Caki2 (cell line): ENCODE measurements around the gene PWP1. TPM values are rescaled to one million over a fixed set of nuclear protein-coding genes. Genes with fewer than 3 reads are reported as not detected.
"Not testable (repeated sequence)": the region's sequence is repeated elsewhere in the genome, so short reads cannot be mapped to it uniquely, and the experiment has no call there.

Experiments
- DNase-seq: peaks from one replicate; pipeline ENCODE4 v3.0.0-alpha.2; 2015; ENCODE audit warnings: low read depth
- in situ Hi-C: cut with HindIII; loops from 2 replicates; pipeline ENCODE4 v1.10.0; 2016; ENCODE audit warnings: low sequenced_read_pairs, low pct_unique_long_range_greater_than_20kb, mixed read lengths
- total RNA-seq: library from RNA; depleted of rRNA; stranded (reverse); fragments of >200 nt; shearing (Covaris generic); gene quantifications from 2 replicates; pipeline ENCODE4 v1.2.3, GENCODE V29; 2014; ENCODE audit warnings: low replicate concordance; rRNA removed

Gene PWP1
- total RNA-seq, 1 experiment from 2014 or later, result 10.4 TPM

GRCh38 chr12:107727327-107727726 lies 41.7 kb downstream of the PWP1 start:
- in situ Hi-C loops, DNase-seq: not testable (repeated sequence)

- in situ Hi-C loops, DNase-seq: not testable (repeated sequence)
Measured at GRCh38 chr12:107727742-107728141, 42.1 kb downstream of the PWP1 start.

GRCh38 chr12:107730618-107731341 lies 45.2 kb downstream of the PWP1 start:
- in situ Hi-C loops, result no loop called here
- DNase-seq, result no peak

- DNase-seq, result no peak
- in situ Hi-C loops, result no loop called here
Measured at GRCh38 chr12:107731366-107731765, 45.8 kb downstream of the PWP1 start.

GRCh38 chr12:107732365-107732764 lies 46.8 kb downstream of the PWP1 start:
- in situ Hi-C loops, result no loop called here
- no peak for DNase-seq

GRCh38 chr12:107734139-107734538 lies 48.5 kb downstream of the PWP1 start:
- DNase-seq, result no peak
- in situ Hi-C loops, result no loop called here

- in situ Hi-C loops, result no loop called here
- DNase-seq, result no peak
Measured at GRCh38 chr12:107735763-107736162, 50.2 kb downstream of the PWP1 start.

- in situ Hi-C loops, result no loop called here
- DNase-seq, result no peak
Measured at GRCh38 chr12:107736914-107737313, 51.3 kb downstream of the PWP1 start.

- in situ Hi-C loops, result no loop called here
- DNase-seq, result no peak
Measured at GRCh38 chr12:107748472-107748871, 62.9 kb downstream of the PWP1 start.

GRCh38 chr12:107749083-107749482 lies 63.5 kb downstream of the PWP1 start:
- no peak for DNase-seq
- in situ Hi-C loops, result no loop called here

- DNase-seq, result peak; percentile 62
- in situ Hi-C loops, result no loop called here
Measured at GRCh38 chr12:107759410-107759809, 73.8 kb downstream of the PWP1 start.

- in situ Hi-C loops, result no loop called here
- DNase-seq, result peak; percentile 18
Measured at GRCh38 chr12:107760207-107760808, 74.7 kb downstream of the PWP1 start.

- in situ Hi-C loops, result no loop called here
- peak; percentile 91 for DNase-seq
Measured at GRCh38 chr12:107760809-107761501, 75.4 kb downstream of the PWP1 start, which contains the start of gene PRDM4. Gene PRDM4 (minus strand): TSS chr12:107761137. CDS start chr12:107760515, 622 bp downstream.

GRCh38 chr12:107761502-107761904 lies 75.9 kb downstream of the PWP1 start:
- no peak for DNase-seq
- in situ Hi-C loops, result no loop called here

Other genes with a start within 250 kb of the PWP1 start
- 16.9 and 22.9 TPM in 2 replicates for gene PRDM4, start 75.3 kb downstream of the PWP1 start, total RNA-seq
- not detected in 2 replicates for gene ASCL4, start 88.9 kb downstream of the PWP1 start, total RNA-seq